Measurements from ENCODE around the gene GPA33.

GPA33 gene

DNA sequence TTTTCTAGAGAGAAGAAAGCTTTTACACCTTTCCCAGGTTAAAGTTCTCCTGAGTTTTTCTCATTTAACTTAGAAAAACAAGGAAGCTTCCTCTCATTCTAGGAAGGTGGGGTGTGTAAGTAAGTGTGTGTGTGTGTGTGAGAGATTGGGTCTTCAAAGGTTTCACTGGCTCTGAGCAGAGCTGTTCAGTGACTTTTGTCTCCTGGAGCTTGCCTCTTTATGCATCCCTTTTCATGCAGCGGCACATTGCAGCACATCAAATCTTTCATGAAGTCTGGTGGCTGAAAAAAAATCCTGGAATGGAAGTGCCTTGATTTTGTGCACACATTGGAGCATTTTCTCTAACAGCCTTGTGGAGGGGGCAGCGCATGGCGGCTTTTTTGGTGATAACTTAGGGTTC, 3.4 kb downstream of the GPA33 start:
- DNase-seq (ENCODE audit: low read depth in 2 of 2): no peak

DNA sequence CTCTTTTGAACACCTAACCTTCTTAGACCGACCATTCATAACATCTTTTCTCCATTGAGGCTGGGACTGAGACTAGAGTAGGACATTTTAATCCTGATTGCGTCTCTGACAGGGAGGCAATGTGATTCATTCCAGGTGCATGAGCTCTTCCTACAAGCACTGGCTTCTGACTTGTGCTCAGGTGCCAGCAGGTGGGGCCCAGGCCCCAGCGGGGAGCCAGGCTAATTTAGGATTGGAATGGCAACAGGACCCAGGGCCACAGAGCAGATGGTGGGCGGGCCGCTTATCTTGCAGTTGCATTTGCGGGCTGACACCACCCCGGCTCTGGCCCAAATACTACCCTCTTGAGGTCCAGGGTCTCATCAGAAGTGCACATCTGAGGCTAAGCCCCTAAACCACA, 4.1 kb downstream of the GPA33 start:
- DNase-seq (ENCODE audit: low read depth in 2 of 2): no peak

DNA sequence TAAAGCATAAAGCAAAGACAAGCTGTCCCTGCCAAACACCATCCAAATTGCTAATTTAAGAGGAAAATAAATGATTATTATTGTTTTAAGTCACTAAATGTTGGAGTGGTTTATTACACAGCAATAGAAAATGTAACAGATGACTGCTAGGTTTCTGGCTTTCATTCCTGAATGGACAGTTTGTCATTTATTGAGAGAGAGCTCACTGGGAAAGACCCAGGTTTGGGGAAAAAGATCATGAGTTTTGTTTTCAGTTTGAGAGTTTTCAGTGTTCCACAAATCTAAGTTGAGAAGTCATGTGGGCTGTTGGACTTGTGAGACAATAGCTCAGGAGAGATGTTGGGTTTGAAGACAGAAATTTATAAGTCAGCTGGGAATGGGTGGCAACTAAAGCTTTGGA, 5.4 kb downstream of the GPA33 start:
- DNase-seq (ENCODE audit: low read depth in 2 of 2): no peak

DNA sequence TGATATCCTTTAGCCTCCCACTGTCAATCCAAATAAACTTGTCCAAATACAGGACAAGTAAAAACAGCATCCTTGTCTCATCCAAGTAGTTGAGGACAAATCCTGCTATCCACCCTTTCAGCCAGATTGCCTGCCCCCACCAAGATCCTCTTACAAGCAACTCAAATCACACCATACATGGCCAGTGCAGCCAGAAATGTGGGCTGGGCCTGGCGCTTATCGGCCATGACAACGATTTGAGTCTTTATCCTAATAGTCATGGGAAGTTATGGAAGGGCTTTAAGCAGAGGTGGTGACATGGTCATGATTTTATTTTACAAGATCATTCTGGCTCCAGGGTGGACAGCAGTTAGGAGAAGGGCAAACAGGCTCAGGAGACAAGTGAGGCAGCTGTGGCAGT, 6.3 kb downstream of the GPA33 start:
- DNase-seq (ENCODE audit: low read depth in 2 of 2): no peak

DNA sequence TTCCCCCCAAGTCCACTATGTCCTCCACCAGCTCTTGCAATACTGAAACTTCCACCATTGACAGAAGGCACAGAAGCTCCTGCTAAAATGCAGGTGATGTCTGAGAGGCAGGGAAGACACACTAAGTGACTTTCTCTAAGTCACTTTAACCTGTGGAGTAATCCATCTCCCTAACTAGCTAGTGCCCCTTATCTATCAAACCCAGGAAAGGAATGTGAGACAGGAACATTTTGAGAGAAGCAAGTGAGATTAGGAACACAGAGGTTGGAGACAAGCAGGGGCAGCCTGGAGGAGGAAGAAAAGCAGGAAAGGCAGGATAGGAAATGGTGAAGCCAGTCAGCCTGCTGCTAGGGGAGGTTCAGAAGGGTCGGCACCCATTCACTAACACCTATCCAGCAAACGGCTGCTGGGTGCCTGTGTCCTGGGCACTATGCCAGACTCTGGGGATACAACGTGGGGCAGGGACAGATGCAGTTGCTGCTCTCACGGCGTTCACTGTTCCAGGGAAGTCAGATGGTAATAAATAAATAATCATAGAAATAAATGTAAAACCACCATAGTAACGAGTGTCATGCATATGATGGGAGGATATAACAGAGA, 7.0 kb downstream of the GPA33 start:
- DNase-seq (ENCODE audit: low read depth in 2 of 2): no peak

DNA sequence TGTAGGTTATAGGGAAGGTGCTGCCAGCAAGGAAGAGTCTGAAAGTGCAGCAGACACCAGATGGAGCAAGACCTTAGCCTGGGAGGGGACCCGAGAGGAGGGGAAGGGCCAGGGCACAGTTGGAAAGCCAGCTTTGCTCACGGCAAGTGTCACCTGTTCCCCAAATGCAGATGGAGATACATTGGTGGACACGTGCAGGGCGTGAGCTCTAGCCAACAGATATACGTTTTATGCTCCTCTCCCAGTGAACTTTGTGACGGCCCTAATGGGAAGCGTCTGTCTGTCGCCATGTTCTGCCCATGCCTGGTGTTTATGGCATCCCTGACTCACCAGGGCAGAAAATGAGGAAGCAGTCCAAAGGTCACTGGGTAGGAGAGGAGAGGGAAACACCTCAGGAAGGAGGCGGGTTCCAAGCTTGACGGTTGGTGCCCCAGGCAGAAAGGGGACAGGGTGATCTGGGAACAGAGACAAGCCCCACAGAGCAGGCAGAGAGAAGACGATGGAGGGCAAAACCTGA, 7.6 kb downstream of the GPA33 start:
- no peak for DNase-seq (ENCODE audit: low read depth in 2 of 2)

DNA sequence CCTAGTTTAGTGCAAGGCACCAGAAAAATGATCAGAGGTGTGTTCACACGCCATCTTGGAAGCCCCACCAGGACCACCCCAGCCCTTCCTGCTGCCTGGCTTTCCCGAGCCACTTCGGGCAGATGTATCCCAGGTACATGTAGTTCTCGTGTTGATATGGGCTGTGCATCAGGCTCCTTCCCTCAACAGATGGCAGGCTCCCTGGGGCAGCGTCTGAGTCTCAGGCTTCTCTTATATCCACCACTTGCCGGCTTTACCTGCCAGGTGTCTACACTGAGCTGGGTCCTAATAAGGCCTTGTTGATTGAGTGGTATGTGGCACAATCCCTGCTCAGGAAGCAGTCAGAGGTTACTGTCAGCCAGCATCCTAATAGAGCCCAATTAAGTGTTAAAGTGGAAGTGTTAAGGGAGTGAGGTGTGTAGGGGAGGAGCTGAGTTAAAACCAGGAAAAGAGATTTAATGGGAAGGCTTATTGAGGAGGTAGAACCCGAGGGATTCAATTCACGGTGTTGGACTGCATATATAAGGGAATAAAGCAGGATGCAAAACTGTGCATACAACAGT, 8.5 kb downstream of the GPA33 start:
- DNase-seq (ENCODE audit: low read depth in 2 of 2): no peak

DNA sequence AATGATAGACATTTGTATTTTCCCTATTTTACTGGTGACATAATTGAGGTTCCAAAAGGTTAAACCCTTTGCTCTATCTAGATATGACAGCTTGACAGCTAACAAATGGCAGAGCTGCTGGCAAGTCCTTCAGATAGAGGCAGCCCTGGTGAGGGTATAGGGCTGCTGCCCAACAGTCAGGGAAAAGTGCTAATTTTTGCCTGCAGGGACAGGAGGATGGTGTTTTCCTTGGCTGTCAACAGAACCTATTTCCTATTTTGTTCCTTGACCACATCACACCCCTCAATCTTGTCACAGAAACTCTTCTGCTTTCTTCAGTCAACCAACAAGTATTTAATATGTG, 12.3 kb downstream of the GPA33 start:
- DNase-seq (ENCODE audit: low read depth in 2 of 2): no peak

DNA sequence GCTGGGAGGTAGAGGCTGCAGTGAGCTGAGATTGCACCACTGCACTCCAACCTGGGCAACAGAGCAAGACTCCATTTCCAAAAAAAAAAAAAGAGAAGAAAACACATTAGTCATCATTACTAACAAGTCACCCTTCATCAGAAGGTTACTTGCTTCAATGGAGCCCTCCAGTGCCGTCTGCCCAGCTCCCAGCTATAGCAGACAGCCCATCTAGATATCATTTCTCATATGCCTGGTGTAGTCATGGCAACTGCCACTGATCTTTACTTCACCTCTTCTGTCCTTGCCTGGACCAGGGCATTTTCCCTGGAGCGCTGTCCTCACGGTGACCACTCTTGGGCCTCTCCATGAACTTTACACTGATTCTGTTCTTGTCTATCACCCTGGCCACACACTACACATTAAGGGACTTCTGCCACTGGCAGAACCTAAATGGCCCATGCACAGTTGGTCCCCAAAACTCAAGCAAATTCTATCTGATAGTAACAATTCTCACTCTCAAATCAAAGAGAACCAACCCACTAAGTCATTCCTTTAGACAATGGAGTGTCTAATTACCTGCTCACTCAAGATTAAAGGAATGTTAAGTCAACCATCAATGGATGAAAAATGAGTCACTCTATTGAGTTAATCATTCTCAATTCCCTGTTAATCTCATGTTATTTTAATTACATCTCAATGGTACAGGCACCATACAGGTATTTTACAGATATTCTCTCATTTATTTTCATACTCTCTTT, 12.9 kb downstream of the GPA33 start:
- no peak for DNase-seq (ENCODE audit: low read depth in 2 of 2)

DNA sequence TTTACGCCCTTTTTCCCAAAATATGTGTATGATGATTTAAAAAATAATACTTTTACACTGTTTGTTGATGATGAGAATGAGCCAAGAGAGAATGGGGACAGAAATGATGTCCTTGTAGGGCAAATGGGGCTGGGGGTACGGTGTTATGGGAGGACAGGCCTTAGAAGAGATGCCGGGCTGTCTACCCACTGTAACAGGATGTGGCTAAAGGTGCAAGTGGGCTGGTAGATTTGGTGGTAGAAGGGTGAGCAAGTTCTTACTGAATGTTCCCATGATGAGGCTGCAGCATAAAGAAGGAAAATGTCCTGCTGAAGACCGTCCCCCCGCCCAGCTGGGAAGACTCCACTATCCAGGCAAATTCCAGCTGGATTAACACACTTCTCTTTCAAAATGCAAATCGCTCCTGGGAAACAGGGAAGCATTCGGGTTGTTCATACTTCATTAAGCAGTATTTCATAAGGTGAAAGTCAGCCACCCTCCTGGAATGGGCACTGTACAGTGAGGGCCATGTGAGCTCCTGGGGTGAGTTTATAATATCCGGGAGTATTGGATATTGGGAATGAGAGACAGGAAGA, 14.0 kb downstream of the GPA33 start:
- no peak for DNase-seq (ENCODE audit: low read depth in 2 of 2)

DNA sequence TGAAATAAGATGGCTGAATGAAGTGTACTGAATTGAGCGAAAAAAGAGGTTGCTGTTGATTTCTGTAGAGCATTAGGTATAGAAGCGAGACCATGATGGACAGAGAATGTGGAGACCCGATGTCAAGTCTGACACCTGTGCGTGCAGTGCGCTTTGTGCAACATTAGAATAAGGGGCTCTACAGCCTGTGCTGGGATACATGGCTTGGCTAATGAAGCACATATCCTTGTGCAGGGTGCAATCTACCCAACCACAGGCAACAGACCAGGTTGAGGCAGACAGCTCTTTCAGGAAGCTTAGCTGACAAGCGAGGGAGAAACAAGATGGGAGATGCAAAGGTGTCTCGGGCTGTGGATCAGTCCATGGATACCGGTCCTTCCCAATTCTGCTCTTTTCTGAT, 18.9 kb downstream of the GPA33 start:
- DNase-seq (ENCODE audit: low read depth in 2 of 2): no peak

DNA sequence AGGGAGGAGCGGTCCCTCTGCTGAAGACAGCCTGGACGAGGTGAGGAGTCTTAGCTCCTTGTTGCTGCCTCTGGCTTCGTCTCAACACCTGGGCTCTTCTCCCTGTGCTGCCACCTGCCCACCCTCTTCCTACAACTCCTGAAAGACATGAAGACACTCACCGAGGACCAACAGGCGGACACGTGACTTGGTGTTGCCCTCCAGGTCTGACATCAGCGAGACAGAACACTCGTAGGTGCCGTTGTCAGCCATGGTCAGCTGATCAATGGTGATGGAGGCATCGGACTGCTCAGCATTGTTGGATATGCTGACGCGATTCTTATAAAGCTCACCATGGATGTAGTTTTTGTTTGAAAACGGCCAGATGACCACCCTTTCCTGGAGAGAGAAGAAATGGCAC, 21.4 kb downstream of the GPA33 start:
- no peak for DNase-seq (ENCODE audit: low read depth in 2 of 2)

DNA sequence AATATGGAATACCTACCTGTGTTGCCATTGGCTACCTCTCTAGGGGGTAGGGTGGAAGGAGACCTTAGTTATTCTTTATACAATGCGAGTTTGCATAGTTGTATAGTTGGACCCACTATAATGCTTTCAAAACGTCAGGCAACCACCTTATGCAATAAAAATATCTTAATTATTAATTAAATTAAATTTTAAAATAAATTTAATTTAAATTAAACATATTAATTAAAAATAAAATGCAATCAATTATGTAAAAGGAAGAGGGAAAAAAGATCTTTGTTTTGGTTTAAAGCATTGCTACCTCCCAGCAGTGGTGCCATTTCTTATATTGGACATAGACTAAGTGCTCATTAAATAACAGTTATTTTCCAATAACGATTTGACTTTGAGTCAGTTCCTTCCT, 22.3 kb downstream of the GPA33 start:
- DNase-seq (ENCODE audit: low read depth in 2 of 2): no peak

DNA sequence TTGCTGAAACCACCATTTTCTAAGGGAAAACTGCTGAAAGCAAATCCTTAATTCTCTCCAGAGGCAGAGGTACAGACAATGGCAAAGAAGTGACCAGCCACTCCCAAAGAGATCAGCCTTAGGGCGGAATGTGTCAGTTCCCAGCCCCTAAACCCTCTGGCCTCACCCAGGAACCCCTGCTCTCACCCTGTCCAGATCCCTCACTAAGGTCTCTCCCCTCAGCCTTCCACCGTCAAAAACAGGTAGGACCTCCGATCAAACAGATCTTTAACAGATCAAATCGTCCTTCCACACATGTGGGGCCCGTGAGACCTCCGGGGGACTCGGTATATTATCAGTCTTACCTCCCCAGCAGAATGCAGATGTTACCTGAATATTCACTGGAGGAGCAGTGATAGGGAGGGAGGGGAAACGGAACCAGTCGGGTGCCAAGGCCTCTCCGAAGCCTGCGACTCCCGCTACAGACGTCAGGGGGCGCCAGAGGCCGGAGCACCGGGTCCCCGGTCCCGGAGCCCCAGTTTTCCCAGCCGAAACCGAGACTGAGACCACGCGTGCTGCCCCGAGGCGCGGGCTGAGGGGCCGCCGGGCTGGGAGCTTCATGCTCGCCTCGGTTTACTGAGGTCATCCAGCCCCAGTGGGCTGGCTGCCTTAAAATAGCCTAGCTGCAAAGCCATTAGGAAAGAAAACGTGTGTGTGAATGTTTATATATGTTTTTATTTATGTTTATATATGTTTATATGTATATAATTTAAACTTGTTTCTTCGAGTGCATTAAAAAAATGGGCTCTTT, 23.6 kb downstream of the GPA33 start:
- peak; percentile 14 to 16 for DNase-seq (ENCODE audit: low read depth in 2 of 2)

DNA sequence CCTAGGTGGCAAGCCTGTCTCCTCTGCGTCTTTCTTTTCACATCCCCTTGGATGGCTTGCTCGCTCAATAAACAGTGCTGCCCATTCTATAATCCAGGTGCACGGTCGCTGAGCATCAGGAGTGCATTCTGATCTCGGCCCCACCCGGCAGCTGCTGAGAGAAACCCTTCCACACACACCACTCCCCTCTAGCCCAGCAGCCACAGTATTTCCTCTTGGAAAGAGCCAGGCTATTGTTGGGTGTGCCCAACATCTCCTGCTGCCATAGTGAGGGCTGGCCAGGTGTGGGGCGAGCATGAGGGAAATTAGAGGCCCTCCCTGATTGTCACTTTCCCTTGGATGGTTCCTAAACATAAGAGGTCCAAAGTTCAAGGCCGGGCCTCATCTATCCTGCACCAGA, 24.7 kb downstream of the GPA33 start:
- no peak for DNase-seq (ENCODE audit: low read depth in 2 of 2)

DNA sequence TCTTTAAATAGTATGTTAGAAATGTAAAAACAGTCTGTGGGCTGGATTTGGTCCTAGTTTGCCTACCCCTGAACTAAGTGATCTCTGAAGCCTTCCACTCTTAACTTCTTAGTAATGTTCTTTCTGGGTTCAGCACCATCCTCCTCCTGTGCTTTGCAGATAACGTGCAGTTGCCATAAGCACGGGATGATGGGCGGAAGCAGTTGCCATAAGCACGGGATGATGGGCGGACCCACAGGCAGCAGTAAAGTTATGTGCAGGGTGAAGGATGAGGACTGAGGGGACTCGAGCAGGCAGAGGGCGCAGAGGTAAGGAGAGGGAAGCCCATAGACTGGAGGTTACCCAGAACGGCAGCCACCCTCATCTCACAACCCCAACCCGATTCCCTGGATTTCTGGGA, 25.6 kb downstream of the GPA33 start:
- no peak for DNase-seq (ENCODE audit: low read depth in 2 of 2)

DNA sequence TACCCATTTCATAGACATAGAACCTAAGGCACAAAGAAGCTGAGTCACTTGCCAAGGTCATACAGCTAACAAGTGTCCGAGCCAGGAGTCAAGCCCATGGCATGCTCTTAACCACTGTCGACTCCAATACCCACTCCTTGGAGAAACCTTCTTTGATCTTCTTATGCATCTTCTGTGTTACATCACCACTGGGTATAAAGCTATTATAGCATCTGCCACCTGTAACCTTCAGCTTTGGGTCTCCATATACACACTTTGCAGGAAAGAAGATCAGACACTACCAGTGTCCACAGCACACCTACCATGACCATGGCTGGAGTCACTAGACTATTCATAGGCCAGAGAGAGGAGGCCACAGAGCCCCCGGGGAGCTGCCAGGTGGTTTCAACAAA, 29.1 kb downstream of the GPA33 start:
- no peak for DNase-seq (ENCODE audit: low read depth in 2 of 2)

DNA sequence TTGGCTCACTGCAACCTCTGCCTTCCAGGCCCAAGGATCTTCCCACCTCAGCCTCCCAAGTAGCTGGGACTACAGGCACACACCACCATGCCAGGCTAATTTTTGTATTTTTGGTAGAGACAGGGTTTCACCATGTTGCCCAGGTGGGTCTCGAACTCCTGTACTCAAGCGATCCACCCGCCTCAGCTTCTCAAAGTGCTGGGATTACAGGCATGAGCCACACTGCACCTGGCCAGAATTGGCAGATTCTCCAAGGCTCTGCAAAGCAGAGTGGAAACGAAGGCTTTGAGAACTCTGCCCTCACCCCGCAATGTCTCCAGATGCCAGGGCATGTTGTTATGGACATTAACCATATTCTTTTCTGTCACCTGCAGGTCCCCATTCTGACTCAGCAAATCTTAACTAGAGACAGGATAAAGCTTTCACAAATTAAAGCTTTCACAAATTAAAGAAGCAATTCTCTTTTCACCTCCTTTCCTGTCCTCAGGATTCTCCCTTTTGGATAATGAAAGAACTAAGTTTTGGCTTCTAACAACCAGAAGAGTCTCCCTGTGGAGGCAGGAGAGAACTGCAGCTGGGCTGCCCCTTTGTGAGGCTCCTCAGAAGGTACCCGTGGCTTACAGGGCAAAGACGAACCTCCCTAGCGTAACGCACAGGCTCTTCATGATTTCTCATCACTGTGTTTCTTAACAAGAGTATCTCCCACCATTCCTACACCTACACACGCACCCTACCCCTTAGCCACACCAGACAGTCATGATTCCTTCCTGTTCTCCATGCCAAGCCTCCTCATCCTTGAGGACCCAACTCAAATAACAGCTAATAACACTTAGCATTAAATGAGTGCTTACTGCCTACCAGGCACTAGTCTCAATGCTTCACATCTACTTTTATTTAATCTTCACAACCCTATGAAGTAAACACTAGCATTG, 29.8 kb downstream of the GPA33 start:
- no peak for DNase-seq (ENCODE audit: low read depth in 2 of 2)

DNA sequence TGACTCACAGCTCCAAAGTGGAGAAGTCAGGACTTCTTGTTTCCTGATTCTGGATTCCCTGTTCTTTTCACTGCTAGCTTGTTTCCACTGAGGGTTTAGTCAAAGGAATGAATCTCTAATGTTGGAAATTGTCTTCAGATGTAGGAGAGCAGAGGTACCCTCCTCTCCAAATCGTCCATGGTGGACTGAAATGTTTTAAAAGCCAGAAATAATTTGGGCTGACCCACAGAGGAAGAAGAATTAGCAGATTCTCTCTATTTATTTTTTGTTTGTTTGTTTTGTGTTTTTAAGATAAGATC, 30.4 kb downstream of the GPA33 start:
- no peak for DNase-seq (ENCODE audit: low read depth in 2 of 2)

DNA sequence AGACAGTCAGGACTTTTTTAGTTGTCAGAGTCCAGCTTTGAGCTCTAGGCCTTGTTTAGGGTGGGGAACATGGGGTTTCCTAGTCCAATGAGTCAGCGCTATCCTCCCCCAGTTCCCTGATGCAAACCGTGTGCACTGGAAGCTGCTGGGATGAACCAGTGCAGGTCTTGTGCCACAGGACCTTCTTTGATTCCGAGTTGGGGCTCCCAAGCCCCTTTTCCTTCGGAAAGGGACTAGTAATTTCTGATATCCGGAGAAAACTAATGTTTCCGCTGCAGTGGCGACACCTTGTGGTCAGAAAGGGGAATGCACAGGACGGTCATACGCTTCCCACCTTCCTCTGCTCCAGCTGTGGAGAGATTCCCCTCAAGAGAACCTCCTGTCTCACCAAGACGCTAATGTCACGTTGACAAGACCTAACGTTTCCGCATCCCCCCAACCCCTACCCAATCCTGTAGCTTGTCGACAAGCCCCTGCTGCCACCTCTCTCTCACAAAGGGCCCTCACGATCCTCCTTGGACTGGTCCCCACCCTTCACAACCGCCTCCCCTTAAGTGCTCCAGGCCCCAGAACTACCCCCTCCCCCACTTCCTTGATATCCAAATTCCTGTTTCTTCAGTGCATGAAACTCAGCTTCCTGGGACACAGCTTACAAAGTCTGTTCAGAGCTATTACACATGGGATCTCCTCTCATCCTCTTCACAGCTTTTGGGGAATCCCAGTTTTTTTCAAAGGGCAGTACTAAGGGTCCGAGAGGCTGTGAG, 30.9 kb downstream of the GPA33 start:
- peak; percentile 24 to 27 for DNase-seq (ENCODE audit: low read depth in 2 of 2)

DNA sequence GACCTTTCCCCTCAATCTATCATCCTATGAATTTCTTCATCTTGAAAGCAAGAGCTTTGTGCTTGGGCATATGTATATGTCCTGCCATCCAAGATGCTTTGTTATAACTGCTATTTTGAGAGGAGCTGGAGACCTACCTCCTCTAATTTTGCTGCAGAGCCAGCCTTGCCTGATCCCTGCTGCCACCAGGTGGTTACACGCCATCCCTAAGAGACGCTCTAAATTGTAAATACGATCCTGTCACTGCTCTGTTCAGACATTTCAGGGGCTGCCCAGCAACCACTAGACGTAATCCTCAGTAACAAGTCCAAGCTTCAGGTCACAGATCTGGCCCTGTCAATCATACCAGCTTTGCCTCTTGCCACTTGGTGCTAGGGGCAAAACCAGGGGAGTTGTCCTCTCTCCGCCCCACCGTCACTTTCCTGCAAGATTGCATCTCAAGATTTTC, 32.9 kb downstream of the GPA33 start:
- no peak for DNase-seq (ENCODE audit: low read depth in 2 of 2)

Data from fibroblast of skin of left quadriceps (primary cell).